ENCODE measurements around the gene CAPZB.

The CAPZB gene

GRCh38 chr1:19365721-19366120 is 119.6 kb downstream of the CAPZB start:
- no peaks in the 10 kb centered on the region for H3F3A ChIP-seq (ENCODE audit: insufficient read depth, low read length)
- H4K20me1 ChIP-seq (ENCODE audit: insufficient read depth, low read length) = 0 out of 2 replicates have a peak, but pooled peaks cover 2% of the 10 kb centered on the region
- H3K9ac ChIP-seq (ENCODE audit: low read length) = no peak overlapping the region
- H3K4me1 ChIP-seq (ENCODE audit: low read length) = no peaks in the 10 kb centered on the region
- H3K4me2 ChIP-seq (ENCODE audit: low read depth, low read length) = no peak overlapping the region
- peaks cover 18% of the 10 kb centered on the region for H3K79me2 ChIP-seq (ENCODE audit: low read length)
- TF ChIP-seq CTCF (IDR thresholded peaks at IDR 0.05; ENCODE audit: low read length) (no peak), EZH2 (optimal IDR thresholded peaks at IDR 0.05; ENCODE audit: low read depth, low read length) (no peak), EZH2phosphoT487 (IDR thresholded peaks at IDR 0.05; ENCODE audit: low read length) (no peak)
- no peaks in the 10 kb centered on the region for H3K9me3 ChIP-seq (replicated peaks; ENCODE audit: insufficient read depth, low read length)
- H3K36me3 ChIP-seq (replicated peaks; ENCODE audit: insufficient read depth, low read length) = no peaks in the 10 kb centered on the region
- H2AFZ ChIP-seq (ENCODE audit: low read length) = no peak overlapping the region
- no peaks in the 10 kb centered on the region for H3K27me3 ChIP-seq (replicated peaks; ENCODE audit: insufficient read depth, low read length)
- H3K4me3 ChIP-seq (ENCODE audit: low read length) = no peak overlapping the region
- no peaks in the 10 kb centered on the region for H3K9me2 ChIP-seq (replicated peaks; ENCODE audit: insufficient read depth, low read length)
- no peak for DNase-seq
- H3K27ac ChIP-seq (ENCODE audit: low read length) = no peak overlapping the region

GRCh38 chr1:19363536-19364152 is 121.7 kb downstream of the CAPZB start:
- DNase-seq = no peak
- no peaks in the 10 kb centered on the region for H3K36me3 ChIP-seq (replicated peaks; ENCODE audit: insufficient read depth, low read length)
- H3F3A ChIP-seq (ENCODE audit: insufficient read depth, low read length) = no peaks in the 10 kb centered on the region
- no peak overlapping the region for H3K4me3 ChIP-seq (ENCODE audit: low read length)
- H3K79me2 ChIP-seq (ENCODE audit: low read length) = peaks cover 16% of the 10 kb centered on the region
- H3K9ac ChIP-seq (ENCODE audit: low read length) = no peak overlapping the region
- no peak for TF ChIP-seq EZH2 (optimal IDR thresholded peaks at IDR 0.05; ENCODE audit: low read depth, low read length)
- no peak for TF ChIP-seq CTCF (IDR thresholded peaks at IDR 0.05; ENCODE audit: low read length)
- no peak for TF ChIP-seq EZH2phosphoT487 (IDR thresholded peaks at IDR 0.05; ENCODE audit: low read length)
- H4K20me1 ChIP-seq (ENCODE audit: insufficient read depth, low read length) = peaks cover 2% of the 10 kb centered on the region; the same call in 1 of the 2 replicates
- H3K9me2 ChIP-seq (replicated peaks; ENCODE audit: insufficient read depth, low read length) = no peaks in the 10 kb centered on the region
- no peak overlapping the region for H2AFZ ChIP-seq (ENCODE audit: low read length)
- H3K4me2 ChIP-seq (ENCODE audit: low read depth, low read length) = no peak overlapping the region
- H3K27ac ChIP-seq (ENCODE audit: low read length) = no peak overlapping the region
- H3K4me1 ChIP-seq (ENCODE audit: low read length) = no peaks in the 10 kb centered on the region
- no peaks in the 10 kb centered on the region for H3K9me3 ChIP-seq (replicated peaks; ENCODE audit: insufficient read depth, low read length)
- no peaks in the 10 kb centered on the region for H3K27me3 ChIP-seq (replicated peaks; ENCODE audit: insufficient read depth, low read length)

GRCh38 chr1:19361611-19362147 is 123.7 kb downstream of the CAPZB start:
- H3K36me3 ChIP-seq (replicated peaks; ENCODE audit: insufficient read depth, low read length) = no peaks in the 10 kb centered on the region
- H3K4me3 ChIP-seq (ENCODE audit: low read length) = no peak overlapping the region
- H3K27me3 ChIP-seq (replicated peaks; ENCODE audit: insufficient read depth, low read length) = no peaks in the 10 kb centered on the region
- DNase-seq = no peak
- no peaks in the 10 kb centered on the region for H3K9me3 ChIP-seq (replicated peaks; ENCODE audit: insufficient read depth, low read length)
- H3K9ac ChIP-seq (ENCODE audit: low read length) = no peak overlapping the region
- H3F3A ChIP-seq (ENCODE audit: insufficient read depth, low read length) = no peaks in the 10 kb centered on the region
- H3K4me2 ChIP-seq (ENCODE audit: low read depth, low read length) = no peak overlapping the region
- no peak overlapping the region for H3K27ac ChIP-seq (ENCODE audit: low read length)
- H4K20me1 ChIP-seq (ENCODE audit: insufficient read depth, low read length) = no peaks in the 10 kb centered on the region; the same call in 1 of the 2 replicates
- no peak overlapping the region for H2AFZ ChIP-seq (ENCODE audit: low read length)
- no peaks in the 10 kb centered on the region for H3K4me1 ChIP-seq (ENCODE audit: low read length)
- no peaks in the 10 kb centered on the region for H3K9me2 ChIP-seq (replicated peaks; ENCODE audit: insufficient read depth, low read length)
- TF ChIP-seq EZH2 (optimal IDR thresholded peaks at IDR 0.05; ENCODE audit: low read depth, low read length) (no peak), EZH2phosphoT487 (IDR thresholded peaks at IDR 0.05; ENCODE audit: low read length) (no peak), CTCF (IDR thresholded peaks at IDR 0.05; ENCODE audit: low read length) (no peak)
- peaks cover 18% of the 10 kb centered on the region for H3K79me2 ChIP-seq (ENCODE audit: low read length)
